HL-60 (cell line): ENCODE measurements around the gene ACTN2.

Experiments used
- DNase-seq, 2 experiments: peaks; one replicate each; pipeline ENCODE4 v3.0.0-alpha.2; 2010 to 2020; ENCODE audit warnings: low read depth in 1 of 2, low spot score in 1 of 2
- H3K27ac ChIP-seq: fragments of 250-450 bp; sonication (Bioruptor Pico); replicated peaks from 2 replicates; pipeline ENCODE4 v1.5.1; 2020; ENCODE audit warnings: mild to moderate bottlenecking, moderate library complexity
- H3K27me3 ChIP-seq: fragments of 250-450 bp; sonication (Bioruptor Pico); 2 replicates; pipeline ENCODE4 v1.5.1; 2021; ENCODE audit warnings: mild to moderate bottlenecking, moderate library complexity; ENCODE audit not compliant: insufficient read depth, poor library complexity, severe bottlenecking
- H3K4me3 ChIP-seq: replicated peaks from 2 replicates; pipeline ENCODE4 v1.5.1; 2011; ENCODE audit warnings: mild to moderate bottlenecking, control low read depth, low read length; ENCODE audit not compliant: insufficient read depth
- CTCF ChIP-seq: IDR thresholded peaks from one replicate; pipeline ENCODE4 v1.5.1; 2011; ENCODE audit warnings: low read length, control low read depth, inconsistent platforms; ENCODE audit not compliant: insufficient read depth
- GABPA ChIP-seq: IDR thresholded peaks from 2 replicates; pipeline ENCODE4 v1.6.1; 2012; ENCODE audit warnings: low read depth
- POLR2AphosphoS5 ChIP-seq: IDR thresholded peaks from 2 replicates; pipeline ENCODE4 v1.6.1; 2012; ENCODE audit warnings: low read depth
- REST ChIP-seq: IDR thresholded peaks from 2 replicates; pipeline ENCODE4 v1.6.1; 2012; ENCODE audit warnings: low read depth; ENCODE audit not compliant: insufficient replicate concordance
- SPI1 ChIP-seq: IDR thresholded peaks from 2 replicates; pipeline ENCODE4 v1.6.1; 2012; ENCODE audit warnings: low read depth, mild to moderate bottlenecking, borderline replicate concordance

ACTN2 gene

GRCh38 chr1:236699366-236699765 lies 13.1 kb downstream of the ACTN2 start:
- TF ChIP-seq GABPA (no peak), REST (no peak), SPI1 (no peak), POLR2AphosphoS5 (no peak), CTCF (no peak)
- H3K4me3 ChIP-seq = no peak overlapping the region
- no peak overlapping the region for H3K27ac ChIP-seq
- DNase-seq = no peak
- no peaks in the 10 kb centered on the region for H3K27me3 ChIP-seq

- Histone ChIP-seq H3K4me3 (no peak overlapping the region), H3K27me3 (no peaks in the 10 kb centered on the region), H3K27ac (no peak overlapping the region)
- DNase-seq = no peak
- no peak for TF ChIP-seq POLR2AphosphoS5
- TF ChIP-seq SPI1 = no peak
- no peak for TF ChIP-seq GABPA
- TF ChIP-seq REST = no peak
- no peak for TF ChIP-seq CTCF
These were observed 14.6 kb downstream of the ACTN2 start for GRCh38 chr1:236700903-236701302.

GRCh38 chr1:236701782-236702181 lies 15.5 kb downstream of the ACTN2 start:
- H3K27ac ChIP-seq = no peak overlapping the region
- DNase-seq = no peak
- H3K4me3 ChIP-seq = no peak overlapping the region
- no peak for TF ChIP-seq POLR2AphosphoS5
- TF ChIP-seq SPI1 = no peak
- no peak for TF ChIP-seq CTCF
- TF ChIP-seq GABPA = no peak
- H3K27me3 ChIP-seq = no peaks in the 10 kb centered on the region

GRCh38 chr1:236702791-236703394 lies 16.6 kb downstream of the ACTN2 start:
- Histone ChIP-seq H3K4me3 (no peak overlapping the region), H3K27me3 (no peaks in the 10 kb centered on the region), H3K27ac (no peak overlapping the region)
- DNase-seq = no peak
- TF ChIP-seq POLR2AphosphoS5 = no peak
- no peak for TF ChIP-seq GABPA
- no peak for TF ChIP-seq REST
- TF ChIP-seq CTCF = no peak
- no peak for TF ChIP-seq SPI1
